Fibroblast of villous mesenchyme (primary cell): Measurements from ENCODE around the gene GSAP. TPM values are rescaled to one million over a fixed set of nuclear protein-coding genes. Genes with fewer than 3 reads are reported as not detected.

ENCODE experiments used
- DNase-seq: peaks from one replicate; pipeline ENCODE4 v3.0.0-alpha.2; 2010; ENCODE audit warnings: low read depth
- H3K4me3 ChIP-seq: 2 replicates; pipeline ENCODE4 v1.5.1; 2011; ENCODE audit warnings: low read depth, mild to moderate bottlenecking, low read length
- total RNA-seq: library from RNA; depleted of rRNA; stranded (reverse); fragments of >200 nt; gene quantifications from 2 replicates; pipeline ENCODE4 v1.2.3, GENCODE V29; 2012
- TF ChIP-seq, protein P1 (sequence below): IDR thresholded peaks from 2 replicates; pipeline ENCODE4 v1.5.1; 2012; ENCODE audit warnings: low read depth, mild to moderate bottlenecking, low read length; ENCODE audit not compliant: insufficient read depth

Gene GSAP
- total RNA-seq, 1 donor, result 13.8 TPM

DNA sequence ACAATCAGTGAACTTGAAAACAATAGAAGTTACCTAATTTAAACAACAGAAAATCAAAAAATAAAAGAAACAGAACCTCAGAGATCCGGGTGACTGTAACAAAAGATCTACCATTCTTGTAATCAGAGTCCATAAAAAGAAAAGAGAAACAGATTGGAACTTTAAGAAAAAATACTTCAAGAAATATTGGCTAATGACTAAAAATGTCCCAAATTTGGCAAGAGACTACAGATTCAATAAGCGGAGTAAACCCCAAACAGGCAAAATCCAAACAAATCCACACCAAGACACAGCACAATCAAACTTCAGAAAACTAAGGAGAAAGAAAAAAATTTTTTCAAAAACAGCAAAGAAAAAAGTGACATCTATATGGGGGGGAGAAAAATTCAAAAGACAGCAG is 15.1 kb downstream of the GSAP start:
- no peak for DNase-seq
- H3K4me3 ChIP-seq, result no peak overlapping the region
- TF ChIP-seq, protein P1, sequence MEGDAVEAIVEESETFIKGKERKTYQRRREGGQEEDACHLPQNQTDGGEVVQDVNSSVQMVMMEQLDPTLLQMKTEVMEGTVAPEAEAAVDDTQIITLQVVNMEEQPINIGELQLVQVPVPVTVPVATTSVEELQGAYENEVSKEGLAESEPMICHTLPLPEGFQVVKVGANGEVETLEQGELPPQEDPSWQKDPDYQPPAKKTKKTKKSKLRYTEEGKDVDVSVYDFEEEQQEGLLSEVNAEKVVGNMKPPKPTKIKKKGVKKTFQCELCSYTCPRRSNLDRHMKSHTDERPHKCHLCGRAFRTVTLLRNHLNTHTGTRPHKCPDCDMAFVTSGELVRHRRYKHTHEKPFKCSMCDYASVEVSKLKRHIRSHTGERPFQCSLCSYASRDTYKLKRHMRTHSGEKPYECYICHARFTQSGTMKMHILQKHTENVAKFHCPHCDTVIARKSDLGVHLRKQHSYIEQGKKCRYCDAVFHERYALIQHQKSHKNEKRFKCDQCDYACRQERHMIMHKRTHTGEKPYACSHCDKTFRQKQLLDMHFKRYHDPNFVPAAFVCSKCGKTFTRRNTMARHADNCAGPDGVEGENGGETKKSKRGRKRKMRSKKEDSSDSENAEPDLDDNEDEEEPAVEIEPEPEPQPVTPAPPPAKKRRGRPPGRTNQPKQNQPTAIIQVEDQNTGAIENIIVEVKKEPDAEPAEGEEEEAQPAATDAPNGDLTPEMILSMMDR, result no peak

DNA sequence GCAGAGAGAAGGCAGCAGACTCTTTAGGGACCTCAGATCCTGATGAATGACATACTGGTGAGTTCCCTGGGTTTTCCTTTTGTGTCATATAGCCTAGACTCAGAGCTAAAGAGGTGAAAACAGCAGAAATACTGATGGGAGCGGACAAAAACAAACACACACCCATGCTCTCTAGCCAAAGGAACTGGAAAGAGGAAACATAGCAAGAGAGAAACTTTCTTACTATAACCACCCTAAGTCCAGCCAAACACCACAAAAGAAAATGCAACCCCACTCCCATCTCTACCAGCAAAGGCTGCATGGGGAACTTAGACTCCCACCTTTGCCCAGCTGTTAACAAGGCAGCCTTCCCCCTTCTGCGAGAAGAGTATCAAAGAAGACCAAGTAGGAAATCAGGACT is 16.3 kb downstream of the GSAP start:
- no peak for DNase-seq
- TF ChIP-seq, protein P1, result no peak
- no peak overlapping the region for H3K4me3 ChIP-seq

DNA sequence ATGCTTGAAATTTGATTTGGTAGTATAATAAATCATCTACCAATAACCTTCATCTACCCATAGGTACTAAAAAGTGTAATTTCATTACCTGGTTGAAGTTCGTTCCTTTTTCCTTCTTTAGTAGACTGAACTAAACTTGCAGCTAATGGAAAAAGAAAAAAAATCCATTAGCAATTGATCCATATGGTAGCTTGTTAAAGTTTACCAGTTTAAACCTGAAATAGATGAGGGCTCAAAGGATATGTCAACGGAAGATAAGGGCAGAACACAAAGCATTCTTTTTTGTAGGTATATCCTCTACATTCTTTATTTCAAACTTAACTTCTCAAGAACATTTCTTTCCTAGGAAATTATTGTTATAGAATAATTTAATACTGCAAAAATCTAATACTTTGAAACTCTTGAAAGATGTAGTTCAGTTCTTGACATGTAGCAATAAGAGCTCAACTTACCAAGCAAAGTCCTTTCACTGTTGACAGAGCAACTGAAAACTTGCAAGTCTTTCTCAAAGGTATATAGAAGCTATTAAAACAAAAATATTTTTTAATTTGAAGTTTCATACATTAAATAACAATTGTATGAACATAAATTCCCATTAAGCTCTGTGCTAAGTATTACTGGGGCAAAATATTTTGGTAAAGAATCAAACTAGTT is 19.1 kb downstream of the GSAP start:
- TF ChIP-seq, protein P1, result no peak
- DNase-seq, result no peak
- H3K4me3 ChIP-seq, result no peak overlapping the region

DNA sequence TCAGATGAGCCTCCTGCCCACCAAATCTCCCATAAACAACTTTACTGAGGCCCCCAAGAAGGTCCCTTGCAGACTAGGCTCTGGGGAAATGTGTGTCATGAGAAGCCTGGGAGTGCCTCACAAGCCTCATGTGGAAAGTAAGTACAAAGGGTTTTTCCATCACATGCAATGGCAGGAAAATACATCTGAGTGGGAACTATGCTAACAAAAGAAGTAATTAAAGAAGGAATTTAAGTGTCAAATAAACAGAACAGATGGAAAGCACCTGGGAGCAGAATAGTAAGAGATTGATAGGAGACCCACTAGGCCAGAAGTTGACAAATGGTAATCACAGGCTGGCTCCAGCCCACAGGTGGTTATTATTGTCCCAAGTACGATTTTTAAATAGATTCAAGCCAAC is 20.5 kb downstream of the GSAP start:
- TF ChIP-seq, protein P1, result no peak
- no peak for DNase-seq
- no peak overlapping the region for H3K4me3 ChIP-seq

DNA sequence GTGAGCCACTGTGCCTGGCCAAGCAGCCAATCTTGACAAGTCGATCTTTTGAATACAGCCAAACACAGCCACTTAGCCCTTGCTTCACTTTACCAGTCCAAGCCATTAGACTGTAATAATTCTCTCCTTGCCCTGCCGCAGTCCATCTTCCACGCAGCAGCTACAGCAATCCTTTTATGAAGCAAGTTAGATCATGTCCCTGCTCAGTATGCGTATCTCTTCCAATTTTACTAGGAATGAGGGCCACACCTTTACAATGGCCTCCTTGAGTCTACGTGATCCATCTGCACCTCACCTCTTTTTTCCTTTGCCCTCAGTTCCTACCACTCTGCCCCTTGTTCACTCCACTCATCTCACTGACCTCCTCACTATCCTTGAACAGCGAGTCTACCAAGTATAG is 22.2 kb downstream of the GSAP start:
- no peak for DNase-seq
- H3K4me3 ChIP-seq, result no peak overlapping the region
- TF ChIP-seq, protein P1, result no peak

DNA sequence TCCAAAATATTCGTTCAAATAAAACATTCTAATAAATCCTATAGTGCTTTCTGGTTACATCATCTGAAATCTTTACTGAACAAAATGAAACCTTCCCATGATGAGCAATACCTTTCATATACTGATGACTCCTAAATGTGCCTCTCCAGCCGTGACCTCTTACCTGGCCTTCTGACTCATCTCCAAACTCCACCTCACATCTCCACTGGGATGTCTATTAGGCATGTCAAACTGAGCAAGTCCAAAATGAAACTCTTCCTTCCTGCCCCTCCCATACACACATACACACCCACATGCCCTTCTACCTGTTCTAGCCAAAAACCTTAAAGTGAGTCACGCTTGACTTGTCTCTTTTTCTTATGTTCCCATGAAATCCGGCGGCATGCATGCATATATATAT is 22.9 kb downstream of the GSAP start:
- no peak overlapping the region for H3K4me3 ChIP-seq
- DNase-seq, result no peak
- TF ChIP-seq, protein P1, result no peak

DNA sequence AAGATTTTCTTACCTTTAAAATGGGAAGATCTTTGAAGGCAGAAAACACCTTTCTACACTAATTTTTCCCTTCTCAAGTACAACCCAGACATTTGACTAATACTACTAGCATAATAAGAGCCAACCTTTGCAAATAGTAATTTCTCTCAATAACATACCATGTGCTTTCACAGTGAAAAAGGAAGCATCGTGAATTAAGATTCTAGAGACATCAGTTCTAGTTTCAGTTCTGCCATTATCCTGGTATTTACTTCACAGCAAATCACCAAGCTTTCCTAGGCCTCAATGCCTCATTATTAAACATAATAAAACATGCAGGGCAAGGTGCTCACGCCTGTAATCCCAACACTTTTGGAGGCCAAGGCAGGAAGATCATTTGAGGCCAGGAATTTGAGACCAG is 24.9 kb downstream of the GSAP start:
- no peak for DNase-seq
- TF ChIP-seq, protein P1, result no peak
- H3K4me3 ChIP-seq, result no peak overlapping the region
